GM12878 (cell line): ENCODE results near the gene FGD5. TPM values are rescaled to one million over a fixed set of nuclear protein-coding genes. Genes with fewer than 3 reads are reported as not detected.

Source experiments
- ATAC-seq: fragments of 200-7000 bp; cut with Tn5 transposase; 3 replicates; pipeline ENCODE4 v1.9.1; 2020; ENCODE audit warnings: mild to moderate bottlenecking, moderate library complexity
- BruUV-seq: library from RNA; stranded (reverse); fragments of 400-500 nt; replicated peaks from 2 replicates; lab custom pipeline; 2021; lab: Mats Ljungman, UMichigan
- CTCF ChIA-PET: fragments of 300-600 bp; sonication (Branson Sonifier 250); formaldehyde crosslinking; extraction: SDS; loops from one replicate; lab custom pipeline; 2021; ENCODE audit warnings: inconsistent platforms; lab: Yijun Ruan, JAX
- POLR2A ChIA-PET: fragments of 350-600 bp; formaldehyde crosslinking; extraction: SDS; loops from one replicate; lab custom pipeline; 2021; ENCODE audit warnings: inconsistent platforms; lab: Charles Lee
- RAD21 ChIA-PET: fragments of 300-600 bp; sonication (Branson Sonifier 250); formaldehyde crosslinking; loops from one replicate; lab custom pipeline; 2023; ENCODE audit warnings: antibody characterized with exemption; ENCODE audit not compliant: unreplicated experiment; lab: Charles Lee
- SMC1A ChIA-PET: fragments of 300-600 bp; sonication (Branson Sonifier 250); formaldehyde crosslinking; loops from one replicate; lab custom pipeline; 2023; ENCODE audit not compliant: unreplicated experiment, uncharacterized antibody; lab: Charles Lee
- DNase-seq: peaks from one replicate; pipeline ENCODE4 v3.0.0-alpha.2; 2011; ENCODE audit warnings: low read depth, low spot score
- FAIRE-seq: peaks from 3 replicates; lab custom pipeline; 2011; peaks lifted over from hg19 to GRCh38; lab: Jason Lieb, UNC
- H2AFZ ChIP-seq: 2 replicates; pipeline ENCODE4 v1.6.0; 2011; ENCODE audit warnings: low read depth, low read length, control low read depth; ENCODE audit not compliant: control insufficient read depth
- H3K27ac ChIP-seq: 2 replicates; pipeline ENCODE4 v1.5.1; 2011; ENCODE audit warnings: control low read depth; ENCODE audit not compliant: control insufficient read depth, insufficient read depth
- H3K27me3 ChIP-seq, 2 experiments: replicated peaks in 1 of 2; 2 replicates each; pipeline versions ENCODE4 v1.6.0 to v1.6.1; 2011; ENCODE audit warnings: low read length in 1 of 2; ENCODE audit not compliant: control insufficient read depth in 2 of 2, insufficient read depth in 2 of 2
- H3K36me3 ChIP-seq, 2 experiments: 2 replicates each; pipeline ENCODE4 v1.5.1; 2011; ENCODE audit warnings: low read length in 1 of 2; ENCODE audit not compliant: control insufficient read depth in 2 of 2, insufficient read depth in 2 of 2
- H3K4me1 ChIP-seq: 2 replicates; pipeline ENCODE4 v1.6.1; 2011; ENCODE audit warnings: mild to moderate bottlenecking, low read length, moderate library complexity, mixed read lengths; ENCODE audit not compliant: control insufficient read depth, insufficient read depth
- H3K4me2 ChIP-seq: 2 replicates; pipeline ENCODE4 v1.6.0; 2011; ENCODE audit warnings: control low read depth; ENCODE audit not compliant: control insufficient read depth, insufficient read depth
- H3K4me3 ChIP-seq: fragments of 200-600 bp; sonication (generic); 2 replicates; pipeline ENCODE4 v1.5.1; 2016
- H3K79me2 ChIP-seq: 2 replicates; pipeline ENCODE4 v1.6.0; 2011; ENCODE audit warnings: low read length; ENCODE audit not compliant: control insufficient read depth, insufficient read depth
- H3K9ac ChIP-seq: 2 replicates; pipeline ENCODE4 v1.8.0; 2011; ENCODE audit warnings: low read length, control low read depth, mixed read lengths; ENCODE audit not compliant: control insufficient read depth, insufficient read depth
- H3K9me3 ChIP-seq: replicated peaks from 3 replicates; pipeline ENCODE4 v1.5.1; 2011; ENCODE audit warnings: mild to moderate bottlenecking, low read length; ENCODE audit not compliant: control insufficient read depth, insufficient read depth
- H4K20me1 ChIP-seq: 2 replicates; pipeline ENCODE4 v1.6.0; 2011; ENCODE audit not compliant: control insufficient read depth, insufficient read depth
- BCLAF1 ChIP-seq: fragments of 450-650 bp; IDR thresholded peaks from 2 replicates; pipeline ENCODE4 v1.6.1; 2017; ENCODE audit warnings: antibody characterized with exemption, mild to moderate bottlenecking, moderate library complexity
- E2F8 ChIP-seq: fragments of 450-650 bp; IDR thresholded peaks from 2 replicates; pipeline ENCODE4 v1.6.1; 2018; ENCODE audit warnings: mild to moderate bottlenecking, low read depth, moderate library complexity; ENCODE audit not compliant: partially characterized antibody
- FOXM1 ChIP-seq: IDR thresholded peaks from 2 replicates; pipeline ENCODE4 v1.6.1; 2012; ENCODE audit warnings: low read depth, mild to moderate bottlenecking, inconsistent platforms, low read length, moderate library complexity
- GATAD2B ChIP-seq: fragments of 450-650 bp; conservative IDR thresholded peaks from 2 replicates; pipeline ENCODE4 v1.6.1; 2017; ENCODE audit warnings: low read depth, mild to moderate bottlenecking, moderate library complexity
- PAX8 ChIP-seq: fragments of 450-650 bp; IDR thresholded peaks from 2 replicates; pipeline ENCODE4 v1.6.1; 2017; ENCODE audit warnings: mild to moderate bottlenecking, moderate library complexity
- POLR2AphosphoS2 ChIP-seq: IDR thresholded peaks from 2 replicates; pipeline ENCODE4 v1.6.1; 2011; ENCODE audit warnings: low read depth, mild to moderate bottlenecking, low read length, improper control_type of control experiment, moderate library complexity
- RAD51 ChIP-seq: fragments of 450-650 bp; IDR thresholded peaks from 2 replicates; pipeline ENCODE4 v1.6.1; 2016; ENCODE audit warnings: moderate library complexity, mild to moderate bottlenecking, inconsistent platforms
- RB1 ChIP-seq: fragments of 450-650 bp; formaldehyde crosslinking; IDR thresholded peaks from 2 replicates; pipeline ENCODE4 v1.6.1; 2017; ENCODE audit warnings: mild to moderate bottlenecking, borderline replicate concordance
- RFX5 ChIP-seq: IDR thresholded peaks from 2 replicates; pipeline ENCODE4 v1.6.1; 2011; ENCODE audit warnings: low read depth, low read length, improper control_type of control experiment
- RUNX3 ChIP-seq: IDR thresholded peaks from 2 replicates; pipeline ENCODE4 v1.6.1; 2012; ENCODE audit warnings: low read length, inconsistent platforms
- SMARCA5 ChIP-seq: fragments of 450-650 bp; IDR thresholded peaks from 2 replicates; pipeline ENCODE4 v1.6.1; 2017; ENCODE audit warnings: mild to moderate bottlenecking
- SUZ12 ChIP-seq: fragments of 200-600 bp; sonication (generic); IDR thresholded peaks from one replicate; pipeline ENCODE4 v1.6.1; 2018; ENCODE audit warnings: antibody characterized with exemption, mild to moderate bottlenecking; ENCODE audit not compliant: unreplicated experiment
- WGBS: methylation state at CpG from one replicate; pipeline ENCODE4 v1.1.6; 2016; ENCODE audit warnings: low lambda C conversion rate; ENCODE audit not compliant: insufficient replicate concordance, insufficient coverage; ENCODE audit errors: missing lambda C conversion rate; 5-methylcytosine and 5-hydroxymethylcytosine counted together
- in situ Hi-C: fragments of 300-500 bp; cut with MboI; formaldehyde crosslinking; loops from 9 replicates; pipeline ENCODE4 v1.14.3; 2018; ENCODE audit warnings: mixed read lengths
- intact Hi-C: fragments of 100-400 bp; cut with micrococcal nuclease; formaldehyde crosslinking; loops from one replicate; pipeline ENCODE4 v1.14.2; 2022; ENCODE audit not compliant: unreplicated experiment
- polyA plus RNA-seq, 11 experiments: library from polyadenylated mRNA; depleted of rRNA in 4 of 11; unstranded in 6 of 11; stranded (reverse) in 5 of 11; fragments of >200 nt; fragmentation: Nextera tagmentation in 4 of 11; fragmentation: Illumina TruSeq in 1 of 11; extraction: Ambion mirVana in 4 of 11; extraction: Trizol in 1 of 11; gene quantifications; 1 replicate in 1 of 11; 2 replicates in 10 of 11; pipeline versions ENCODE4 v1.2.1 to v1.2.3, GENCODE V29; 2011 to 2016; ENCODE audit warnings: inconsistent platforms in 2 of 11, missing spikeins in 2 of 11, low read depth in 1 of 11
- total RNA-seq, 4 experiments: library from RNA; depleted of rRNA in 3 of 4; stranded (reverse); fragments of >200 nt in 3 of 4; fragmentation: Illumina TruSeq in 1 of 4; extraction: Trizol in 1 of 4; gene quantifications; 2 replicates each; pipeline versions ENCODE4 v1.2.1 to v1.2.3, GENCODE V29; 2013 to 2021

The FGD5 gene
- total and polyA plus RNA-seq, 10 of the 15 experiments (the other 5 are each of a cell fraction or from before 2014, with no cell fraction given): 0.03 to 0.13 (median 0.11) TPM; not detected in 3

GRCh38 chr3:14845826-14846225, 27.1 kb downstream of the FGD5 start (continued):
- no peak for TF ChIP-seq RFX5
- TF ChIP-seq FOXM1: no peak
- TF ChIP-seq PAX8: no peak
- TF ChIP-seq GATAD2B: no peak
- TF ChIP-seq E2F8: no peak
- TF ChIP-seq, all 136 proteins: peak for 0

DNA sequence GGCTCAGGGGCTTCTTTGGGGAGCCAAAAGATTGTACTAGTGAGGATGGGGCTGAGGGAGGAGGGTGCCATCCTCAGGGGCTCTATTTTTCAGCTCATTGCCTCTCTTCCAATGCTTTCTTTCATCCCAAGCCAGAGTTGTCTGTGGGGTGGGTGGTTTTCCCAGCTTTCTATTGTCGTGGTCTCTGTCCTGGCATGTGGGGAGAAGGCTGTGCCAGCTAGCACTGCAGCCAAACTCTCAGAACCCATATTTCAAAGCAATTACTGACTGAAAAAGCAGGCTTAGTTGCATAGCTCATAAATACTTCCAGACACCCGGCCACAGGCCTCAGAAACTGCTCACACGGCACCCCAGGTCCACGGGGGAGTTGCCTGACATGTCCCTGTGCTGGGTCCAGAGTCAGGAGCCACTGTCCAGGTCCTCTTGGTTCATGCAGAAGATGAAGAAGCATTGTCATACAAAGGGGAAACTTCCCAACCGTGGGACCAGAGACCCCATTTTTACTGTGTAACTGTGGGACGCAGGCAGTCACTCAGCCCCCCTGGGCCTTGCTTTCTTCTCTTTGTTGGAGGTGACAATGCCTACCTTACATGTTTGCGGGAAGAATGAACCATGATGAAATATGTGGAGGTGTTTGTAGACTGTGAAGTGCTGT, 27.6 kb downstream of the FGD5 start:
- POLR2A ChIA-PET: no interaction called here
- 57% methylated on average over 7 of the region's 7 CpGs for WGBS
- H3K4me1 ChIP-seq: peaks cover 6% of the 10 kb centered on the region; the same call in 1 of the 2 replicates
- TF ChIP-seq SMARCA5: no peak
- no peak for TF ChIP-seq BCLAF1
- TF ChIP-seq RAD51: no peak
- no peak for TF ChIP-seq POLR2AphosphoS2
- no peak for TF ChIP-seq RB1
- no peak for TF ChIP-seq SUZ12
- TF ChIP-seq RUNX3: no peak
- H3K4me2 ChIP-seq: no peak overlapping the region
- no peak for ATAC-seq
- DNase-seq: no peak
- peaks cover 0 to 3% of the 10 kb centered on the region in 2 experiments; a peak in 3 of 4 replicates for H3K27me3 ChIP-seq
- no peak overlapping the region for H2AFZ ChIP-seq
- H3K9me3 ChIP-seq: no peaks in the 10 kb centered on the region
- intact Hi-C loops (no loop called here), in situ Hi-C loops (no loop called here)
- no peaks in the 10 kb centered on the region for H3K36me3 ChIP-seq
- BruUV-seq: no TSS peak
- no peaks in the 10 kb centered on the region for H4K20me1 ChIP-seq
- no peak overlapping the region for H3K27ac ChIP-seq
- SMC1A ChIA-PET: interaction anchor here (1.0 to 1.6 kb wide), 3 partner anchors 10 to 62 kb away, joined by 3 read pairs; no protein-coding TSS in a partner anchor
- CTCF ChIA-PET: interaction anchor here (1.2 to 1.3 kb wide), 2 partner anchors 15 to 21 kb away, joined by 3 to 5 read pairs; no protein-coding TSS in a partner anchor
- no peak overlapping the region for H3K4me3 ChIP-seq
- no peak for FAIRE-seq
- H3K79me2 ChIP-seq: no peaks in the 10 kb centered on the region
- no peak overlapping the region for H3K9ac ChIP-seq
- RAD21 ChIA-PET: interaction anchor here (1.3 kb wide), 1 partner anchor 53 kb away, joined by 3 read pairs; no protein-coding TSS in a partner anchor
